ENCODE results near the gene SPTB.

GRCh38 chr14:64720131-64720576, 159.6 kb downstream of the SPTB start:
- TF ChIP-seq CTCF (IDR thresholded peaks at IDR 0.05; ENCODE audit: poor library complexity), result no peak
- no peak for TF ChIP-seq EZH2phosphoT487 (IDR thresholded peaks at IDR 0.05; ENCODE audit: low read depth, severe bottlenecking, unreplicated experiment)

All from hepatocyte (in vitro differentiated cells).